Smooth muscle cell (in vitro differentiated cells): ENCODE results near the gene SWAP70. TPM values are rescaled to one million over a fixed set of nuclear protein-coding genes. Genes with fewer than 3 reads are reported as not detected.

ENCODE experiments used
- DNase-seq: peaks from one replicate; lab custom pipeline; 2025; ENCODE audit not compliant: unreplicated experiment; lab: John Stamatoyannopoulos, UW
- H2AFZ ChIP-seq: fragments of 200-600 bp; sonication (generic); 2 replicates; pipeline ENCODE4 v1.6.0; 2016; ENCODE audit warnings: antibody characterized with exemption, low read depth, mild to moderate bottlenecking
- H3F3A ChIP-seq: fragments of 200-600 bp; sonication (generic); 2 replicates; pipeline ENCODE4 v1.6.0; 2017; ENCODE audit warnings: antibody characterized with exemption, low read depth
- H3K27ac ChIP-seq: fragments of 200-600 bp; sonication (generic); 2 replicates; pipeline ENCODE4 v1.5.1; 2016; ENCODE audit warnings: low read depth, mild to moderate bottlenecking
- H3K27me3 ChIP-seq: fragments of 200-600 bp; sonication (generic); 2 replicates; pipeline ENCODE4 v1.6.1; 2016; ENCODE audit warnings: low read depth, mild to moderate bottlenecking
- H3K36me3 ChIP-seq: fragments of 200-600 bp; sonication (generic); 2 replicates; pipeline ENCODE4 v1.5.1; 2016; ENCODE audit warnings: low read depth
- H3K4me1 ChIP-seq: fragments of 200-600 bp; sonication (generic); 2 replicates; pipeline ENCODE4 v1.5.1; 2016; ENCODE audit warnings: low read depth
- H3K4me2 ChIP-seq: fragments of 200-600 bp; sonication (generic); 2 replicates; pipeline ENCODE4 v1.6.0; 2016; ENCODE audit warnings: mild to moderate bottlenecking
- H3K4me3 ChIP-seq: fragments of 200-600 bp; sonication (generic); 2 replicates; pipeline ENCODE4 v1.5.1; 2016; ENCODE audit warnings: mild to moderate bottlenecking
- H3K79me2 ChIP-seq: fragments of 200-600 bp; sonication (generic); 2 replicates; pipeline ENCODE4 v1.6.0; 2016; ENCODE audit warnings: low read depth, mild to moderate bottlenecking
- H3K9ac ChIP-seq: fragments of 200-600 bp; sonication (generic); 2 replicates; pipeline ENCODE4 v1.6.0; 2016; ENCODE audit warnings: low read depth
- H3K9me3 ChIP-seq: fragments of 200-600 bp; sonication (generic); replicated peaks from 2 replicates; pipeline ENCODE4 v1.5.1; 2016; ENCODE audit warnings: low read depth
- H4K20me1 ChIP-seq: fragments of 200-600 bp; sonication (generic); 2 replicates; pipeline ENCODE4 v1.6.0; 2016; ENCODE audit warnings: low read depth
- WGBS: methylation state at CpG from one replicate; pipeline ENCODE4 v1.1.7; 2016; ENCODE audit warnings: low lambda C conversion rate; 5-methylcytosine and 5-hydroxymethylcytosine counted together
- polyA plus RNA-seq: library from polyadenylated mRNA; unstranded; fragments of >200 nt; fragmentation: Nextera tagmentation; extraction: Ambion mirVana; gene quantifications from 2 replicates; pipeline ENCODE4 v1.2.1, GENCODE V29; 2016
- total RNA-seq: library from RNA; depleted of rRNA; stranded (reverse); fragments of >200 nt; gene quantifications from 2 replicates; pipeline ENCODE4 v1.2.3, GENCODE V29; 2014
- TF ChIP-seq, protein P1 (sequence below): fragments of 200-600 bp; sonication (generic); IDR thresholded peaks from 2 replicates; pipeline ENCODE4 v1.5.1; 2017; ENCODE audit warnings: borderline replicate concordance, mild to moderate bottlenecking, antibody characterized with exemption; ENCODE audit not compliant: insufficient read depth, poor library complexity, severe bottlenecking

The SWAP70 gene
- total and polyA plus RNA-seq, 2 experiments from 2014 or later = 15.4 to 17.8 TPM

DNA sequence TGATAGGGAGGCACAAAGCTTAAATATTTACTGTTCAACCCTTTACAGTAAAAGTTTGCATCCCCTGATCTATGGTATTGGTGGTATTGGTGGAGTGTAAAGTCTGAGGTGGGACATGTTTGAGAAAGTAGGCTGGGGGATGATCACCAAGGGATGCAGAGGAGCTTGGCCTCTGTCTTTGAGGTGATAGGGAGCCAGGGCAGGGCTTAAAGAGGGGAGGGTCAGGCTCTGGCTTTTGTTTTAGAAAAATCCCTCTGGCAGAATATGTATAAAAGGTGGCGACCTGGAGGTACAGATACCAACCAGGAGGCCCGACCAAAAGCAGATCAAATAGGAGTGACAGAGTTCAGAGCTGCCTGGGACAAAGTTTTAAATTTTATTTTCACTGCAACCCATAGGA lies 59.0 kb downstream of the SWAP70 start:
- no peaks in the 10 kb centered on the region for H3K79me2 ChIP-seq
- no peak overlapping the region for H2AFZ ChIP-seq
- WGBS = 91% methylated on average over 2 of the region's 2 CpGs
- H3K9me3 ChIP-seq = no peaks in the 10 kb centered on the region
- no peaks in the 10 kb centered on the region for H3K36me3 ChIP-seq
- H3K27me3 ChIP-seq = no peaks in the 10 kb centered on the region
- no peak overlapping the region for H3K4me2 ChIP-seq
- H3K4me1 ChIP-seq = no peaks in the 10 kb centered on the region
- no peak overlapping the region for H3K9ac ChIP-seq
- TF ChIP-seq, protein P1, sequence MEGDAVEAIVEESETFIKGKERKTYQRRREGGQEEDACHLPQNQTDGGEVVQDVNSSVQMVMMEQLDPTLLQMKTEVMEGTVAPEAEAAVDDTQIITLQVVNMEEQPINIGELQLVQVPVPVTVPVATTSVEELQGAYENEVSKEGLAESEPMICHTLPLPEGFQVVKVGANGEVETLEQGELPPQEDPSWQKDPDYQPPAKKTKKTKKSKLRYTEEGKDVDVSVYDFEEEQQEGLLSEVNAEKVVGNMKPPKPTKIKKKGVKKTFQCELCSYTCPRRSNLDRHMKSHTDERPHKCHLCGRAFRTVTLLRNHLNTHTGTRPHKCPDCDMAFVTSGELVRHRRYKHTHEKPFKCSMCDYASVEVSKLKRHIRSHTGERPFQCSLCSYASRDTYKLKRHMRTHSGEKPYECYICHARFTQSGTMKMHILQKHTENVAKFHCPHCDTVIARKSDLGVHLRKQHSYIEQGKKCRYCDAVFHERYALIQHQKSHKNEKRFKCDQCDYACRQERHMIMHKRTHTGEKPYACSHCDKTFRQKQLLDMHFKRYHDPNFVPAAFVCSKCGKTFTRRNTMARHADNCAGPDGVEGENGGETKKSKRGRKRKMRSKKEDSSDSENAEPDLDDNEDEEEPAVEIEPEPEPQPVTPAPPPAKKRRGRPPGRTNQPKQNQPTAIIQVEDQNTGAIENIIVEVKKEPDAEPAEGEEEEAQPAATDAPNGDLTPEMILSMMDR = no peak
- no peak for DNase-seq
- peaks cover 3% of the 10 kb centered on the region for H4K20me1 ChIP-seq
- H3F3A ChIP-seq = no peaks in the 10 kb centered on the region
- no peak overlapping the region for H3K4me3 ChIP-seq
- no peak overlapping the region for H3K27ac ChIP-seq

DNA sequence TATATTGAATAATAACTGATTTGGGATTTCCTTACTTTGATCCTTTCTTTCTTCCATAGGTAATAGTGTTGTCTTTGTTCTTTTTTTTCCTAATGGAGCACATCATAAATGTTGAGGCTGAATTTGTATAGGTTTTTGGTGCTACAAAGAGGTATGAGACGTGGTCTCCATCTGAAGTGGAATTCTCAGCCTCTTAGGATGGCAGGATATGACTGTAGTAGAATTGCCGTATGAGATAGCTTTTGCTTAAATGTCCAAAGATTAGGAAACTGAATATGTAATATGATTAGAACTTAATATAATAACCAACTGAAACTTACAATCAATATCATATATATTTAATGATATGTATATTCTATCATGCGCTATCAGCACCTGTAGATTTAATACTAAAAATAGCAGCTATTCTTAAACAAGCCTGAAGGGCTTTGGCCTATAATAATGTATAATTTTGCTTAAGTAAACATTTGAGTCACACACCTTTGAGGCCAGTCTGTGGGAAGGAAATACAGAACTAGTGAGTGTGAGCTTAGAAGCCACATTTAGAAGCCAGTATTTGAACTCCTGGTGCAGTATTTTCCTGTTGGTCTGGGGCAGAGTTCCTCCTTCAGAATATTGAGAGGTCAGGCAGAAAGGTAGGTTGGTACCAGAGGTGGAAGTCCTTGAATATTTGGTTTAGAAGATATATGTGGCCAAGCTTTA lies 62.6 kb downstream of the SWAP70 start:
- Histone ChIP-seq H3K9ac (no peak overlapping the region), H3K9me3 (no peaks in the 10 kb centered on the region), H4K20me1 (peaks cover 3% of the 10 kb centered on the region), H3F3A (no peaks in the 10 kb centered on the region), H3K27ac (peak overlapping the region; percentile 63), H3K27me3 (no peaks in the 10 kb centered on the region), H3K79me2 (no peaks in the 10 kb centered on the region), H3K4me1 (no peaks in the 10 kb centered on the region), H3K4me2 (peak overlapping the region; percentile 15), H3K4me3 (no peak overlapping the region), H2AFZ (no peak overlapping the region), H3K36me3 (peaks cover 3% of the 10 kb centered on the region)
- 75% methylated on average over 3 of the region's 3 CpGs for WGBS
- TF ChIP-seq, protein P1 = no peak
- no peak for DNase-seq

DNA sequence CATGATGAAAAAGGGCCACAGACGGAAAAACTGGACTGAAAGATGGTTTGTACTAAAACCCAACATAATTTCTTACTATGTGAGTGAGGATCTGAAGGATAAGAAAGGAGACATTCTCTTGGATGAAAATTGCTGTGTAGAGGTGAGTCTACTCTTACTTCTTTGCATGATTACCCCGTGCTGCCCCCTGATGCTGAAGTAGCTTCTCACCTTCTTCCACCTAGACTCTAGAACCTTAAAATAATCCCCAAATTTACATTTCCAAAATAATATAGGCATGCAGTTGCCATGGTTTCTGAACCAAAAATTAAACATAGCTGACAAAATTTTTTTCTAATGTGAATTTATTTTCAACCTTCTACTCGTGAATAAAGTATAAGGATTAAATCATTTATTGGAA lies 64.2 kb downstream of the SWAP70 start:
- TF ChIP-seq, protein P1 = no peak
- Histone ChIP-seq H2AFZ (no peak overlapping the region), H3K36me3 (peaks cover 3% of the 10 kb centered on the region), H3K79me2 (no peaks in the 10 kb centered on the region), H3K27me3 (no peaks in the 10 kb centered on the region), H3K9ac (no peak overlapping the region), H3K4me3 (no peak overlapping the region), H3K4me2 (no peak overlapping the region), H3F3A (no peaks in the 10 kb centered on the region), H3K27ac (no peak overlapping the region), H4K20me1 (peaks cover 3% of the 10 kb centered on the region), H3K9me3 (no peaks in the 10 kb centered on the region), H3K4me1 (no peaks in the 10 kb centered on the region)
- no peak for DNase-seq
- 93% methylated on average over 3 of the region's 3 CpGs for WGBS

DNA sequence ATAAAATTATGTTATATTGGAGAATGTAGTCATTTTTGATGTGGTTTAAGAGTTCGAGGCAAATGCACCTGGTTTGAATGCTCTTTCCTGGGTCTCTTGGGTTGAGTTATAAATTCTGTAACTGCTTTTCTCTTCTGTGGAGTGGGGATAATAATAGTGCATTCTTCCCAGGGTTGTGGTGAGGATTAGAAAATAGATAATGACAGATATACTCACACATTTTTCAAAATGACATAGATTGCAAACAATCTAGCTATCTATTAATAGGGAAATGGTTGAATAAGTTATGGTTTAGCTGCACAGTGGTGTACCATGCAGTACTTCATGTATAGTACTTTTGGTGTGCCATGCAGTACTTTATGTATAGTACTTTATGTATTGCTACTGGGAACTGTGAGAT lies 67.4 kb downstream of the SWAP70 start:
- Histone ChIP-seq H4K20me1 (no peaks in the 10 kb centered on the region), H3K4me1 (no peaks in the 10 kb centered on the region), H3K27ac (no peak overlapping the region), H3K36me3 (peaks cover 27% of the 10 kb centered on the region), H3K79me2 (no peaks in the 10 kb centered on the region), H2AFZ (no peak overlapping the region), H3K9ac (no peak overlapping the region), H3F3A (no peaks in the 10 kb centered on the region), H3K27me3 (no peaks in the 10 kb centered on the region), H3K4me3 (no peak overlapping the region), H3K4me2 (no peak overlapping the region), H3K9me3 (no peaks in the 10 kb centered on the region)
- TF ChIP-seq, protein P1 = no peak
- DNase-seq = no peak
- 94% methylated on average over 1 of the region's 1 CpG for WGBS
